Measurements from ENCODE around the gene EMC6.

EMC6 gene

DNA sequence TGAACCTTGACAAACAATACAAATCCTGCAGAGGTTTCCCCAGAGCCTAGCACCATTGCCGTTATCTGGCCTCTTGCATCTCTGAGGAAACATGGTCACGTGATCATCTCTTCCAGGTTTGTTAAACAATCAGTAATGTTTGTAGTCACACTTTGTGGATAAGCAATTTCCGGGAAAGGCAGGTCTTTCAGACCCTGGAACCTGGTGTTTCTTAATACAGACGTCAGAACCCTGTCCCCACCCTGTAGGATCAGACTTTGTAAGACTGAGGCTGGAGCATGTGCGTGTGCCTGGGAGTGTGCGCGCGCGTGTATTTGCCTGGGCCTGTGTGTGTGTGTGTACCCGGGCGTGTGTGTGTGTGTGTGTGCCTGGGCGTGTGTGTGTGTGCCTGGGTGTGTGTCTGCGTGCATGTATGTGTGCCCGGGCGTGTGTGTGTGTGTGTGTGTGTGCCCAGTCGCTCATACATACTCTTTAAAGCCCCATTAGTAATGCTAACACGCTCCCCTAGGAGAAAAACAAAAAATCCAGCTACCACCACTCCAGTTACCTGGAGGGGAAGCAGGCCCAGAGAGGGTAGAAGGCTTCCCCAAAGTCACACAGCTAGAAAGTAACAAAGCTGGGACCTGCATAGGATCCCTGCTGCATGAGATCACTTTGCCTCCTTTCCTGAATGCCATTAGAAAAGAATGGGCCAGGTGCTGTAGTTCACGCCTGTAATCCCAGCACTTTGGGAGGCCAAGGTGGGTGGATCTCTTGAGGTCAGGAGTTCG lies 26.7 kb upstream of the EMC6 start:
- H3K4me3 ChIP-seq (ENCODE audit: low read length): no peak overlapping the region
- no peak for DNase-seq (ENCODE audit: low read depth)
- TF ChIP-seq, protein P1, sequence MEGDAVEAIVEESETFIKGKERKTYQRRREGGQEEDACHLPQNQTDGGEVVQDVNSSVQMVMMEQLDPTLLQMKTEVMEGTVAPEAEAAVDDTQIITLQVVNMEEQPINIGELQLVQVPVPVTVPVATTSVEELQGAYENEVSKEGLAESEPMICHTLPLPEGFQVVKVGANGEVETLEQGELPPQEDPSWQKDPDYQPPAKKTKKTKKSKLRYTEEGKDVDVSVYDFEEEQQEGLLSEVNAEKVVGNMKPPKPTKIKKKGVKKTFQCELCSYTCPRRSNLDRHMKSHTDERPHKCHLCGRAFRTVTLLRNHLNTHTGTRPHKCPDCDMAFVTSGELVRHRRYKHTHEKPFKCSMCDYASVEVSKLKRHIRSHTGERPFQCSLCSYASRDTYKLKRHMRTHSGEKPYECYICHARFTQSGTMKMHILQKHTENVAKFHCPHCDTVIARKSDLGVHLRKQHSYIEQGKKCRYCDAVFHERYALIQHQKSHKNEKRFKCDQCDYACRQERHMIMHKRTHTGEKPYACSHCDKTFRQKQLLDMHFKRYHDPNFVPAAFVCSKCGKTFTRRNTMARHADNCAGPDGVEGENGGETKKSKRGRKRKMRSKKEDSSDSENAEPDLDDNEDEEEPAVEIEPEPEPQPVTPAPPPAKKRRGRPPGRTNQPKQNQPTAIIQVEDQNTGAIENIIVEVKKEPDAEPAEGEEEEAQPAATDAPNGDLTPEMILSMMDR (IDR thresholded peaks at IDR 0.05; ENCODE audit: insufficient read depth, low read depth, low read length, missing control alignments): no peak

DNA sequence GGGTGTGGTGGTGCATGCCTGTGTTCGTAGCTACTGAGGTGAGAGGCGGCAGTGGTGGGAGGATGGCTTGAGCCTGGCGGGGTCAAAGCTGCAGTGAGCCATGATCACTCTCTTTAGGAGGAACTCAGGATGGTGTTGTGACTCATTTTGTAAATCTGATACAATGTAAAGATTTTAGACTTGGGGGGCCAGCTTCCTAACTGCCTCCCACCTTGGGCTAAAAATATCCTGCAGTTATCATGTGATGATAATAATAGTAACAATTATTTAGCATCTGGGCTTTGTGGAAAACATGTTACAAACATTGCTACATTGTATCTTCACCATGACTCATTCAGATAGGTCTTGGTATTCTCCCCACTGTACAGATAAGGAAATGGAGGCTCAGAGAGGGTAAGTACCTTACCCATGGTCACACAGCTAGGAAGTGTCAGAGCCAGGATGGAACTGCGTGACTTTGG lies 24.7 kb upstream of the EMC6 start:
- DNase-seq (ENCODE audit: low read depth): no peak
- no peak overlapping the region for H3K4me3 ChIP-seq (ENCODE audit: low read length)
- TF ChIP-seq, protein P1 (IDR thresholded peaks at IDR 0.05; ENCODE audit: insufficient read depth, low read depth, low read length, missing control alignments): no peak

DNA sequence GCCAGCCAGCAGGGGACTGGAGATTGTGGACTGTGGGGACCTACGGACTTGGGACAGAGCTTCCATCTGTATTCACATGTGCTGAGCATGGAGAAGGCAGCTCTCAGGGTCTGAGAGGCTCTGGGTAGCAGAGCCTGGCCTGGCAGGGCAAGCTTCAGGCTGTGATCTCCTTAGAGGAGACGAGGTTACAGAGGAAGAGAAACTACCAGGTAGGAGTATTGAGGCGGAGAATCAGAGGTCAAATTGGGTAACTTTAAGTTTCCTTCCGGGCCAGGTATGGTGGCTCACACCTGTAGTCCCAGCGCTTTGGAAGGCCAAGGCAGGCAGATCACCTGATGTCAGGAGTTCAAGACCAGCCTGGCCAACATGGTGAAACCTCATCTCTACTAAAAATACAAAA lies 23.3 kb upstream of the EMC6 start:
- DNase-seq (ENCODE audit: low read depth): no peak
- no peak overlapping the region for H3K4me3 ChIP-seq (ENCODE audit: low read length)
- TF ChIP-seq, protein P1 (IDR thresholded peaks at IDR 0.05; ENCODE audit: insufficient read depth, low read depth, low read length, missing control alignments): no peak

DNA sequence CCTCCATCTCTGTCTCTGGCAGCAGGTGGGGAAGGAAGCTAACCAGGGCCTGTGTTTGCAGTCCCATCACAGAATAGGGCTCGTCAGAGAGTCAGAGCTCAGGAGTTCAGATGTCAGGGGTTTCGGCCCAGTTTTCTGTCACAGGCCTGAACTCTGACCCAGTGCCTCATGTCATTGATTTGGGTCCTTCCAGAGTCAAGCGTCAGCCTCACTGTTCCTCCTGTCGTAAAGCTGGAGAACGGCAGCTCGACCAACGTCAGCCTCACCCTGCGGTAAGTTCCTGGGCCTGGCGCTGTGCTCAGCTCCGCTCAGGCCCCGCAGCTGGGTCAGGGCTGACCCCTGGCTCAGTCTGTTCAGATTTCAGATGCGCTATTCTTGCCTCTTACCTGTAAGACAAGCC lies 21.4 kb upstream of the EMC6 start:
- DNase-seq (ENCODE audit: low read depth): no peak
- TF ChIP-seq, protein P1 (IDR thresholded peaks at IDR 0.05; ENCODE audit: insufficient read depth, low read depth, low read length, missing control alignments): no peak
- H3K4me3 ChIP-seq (ENCODE audit: low read length): no peak overlapping the region

DNA sequence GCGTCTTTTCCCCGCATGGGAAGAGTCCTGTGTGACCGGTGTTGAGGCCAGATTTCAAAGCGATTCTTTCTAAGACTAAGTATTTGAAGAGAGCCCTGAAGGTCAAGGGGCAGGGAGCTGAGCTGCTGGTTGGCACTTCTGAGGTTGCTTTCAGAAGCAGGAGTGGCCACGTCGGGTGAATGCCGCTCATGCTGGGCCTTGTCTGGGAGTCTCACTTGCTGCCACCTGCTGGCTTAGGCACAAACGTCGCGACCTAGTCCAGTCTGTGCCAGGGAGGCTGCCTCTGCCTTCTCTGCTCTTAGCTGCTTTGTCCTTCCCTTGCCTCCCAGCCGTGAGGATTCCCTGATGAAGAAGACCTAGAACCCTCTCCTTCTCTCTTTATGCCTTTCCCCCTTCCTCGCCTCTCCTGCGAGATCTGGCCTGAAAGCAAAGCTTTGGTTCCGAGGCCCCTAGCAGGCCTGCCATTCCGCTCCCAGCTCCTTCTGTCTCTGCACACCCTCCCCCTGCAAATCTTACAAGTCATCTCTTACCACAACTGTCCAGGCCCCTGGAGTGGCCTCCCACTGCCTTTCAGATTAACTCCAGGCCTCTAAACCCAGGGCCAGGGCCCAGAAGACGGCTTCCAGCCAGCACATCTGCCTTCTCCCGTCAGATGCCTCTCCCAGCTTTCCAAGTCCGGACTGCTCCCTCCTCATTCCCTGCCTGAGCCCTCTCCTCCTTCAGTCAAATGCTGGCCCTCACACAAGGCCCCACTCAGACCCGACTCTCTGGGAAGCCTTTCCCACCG lies 20.6 kb upstream of the EMC6 start:
- no peak overlapping the region for H3K4me3 ChIP-seq (ENCODE audit: low read length)
- TF ChIP-seq, protein P1 (IDR thresholded peaks at IDR 0.05; ENCODE audit: insufficient read depth, low read depth, low read length, missing control alignments): peak; percentile 72
- peak; percentile 77 for DNase-seq (ENCODE audit: low read depth)

DNA sequence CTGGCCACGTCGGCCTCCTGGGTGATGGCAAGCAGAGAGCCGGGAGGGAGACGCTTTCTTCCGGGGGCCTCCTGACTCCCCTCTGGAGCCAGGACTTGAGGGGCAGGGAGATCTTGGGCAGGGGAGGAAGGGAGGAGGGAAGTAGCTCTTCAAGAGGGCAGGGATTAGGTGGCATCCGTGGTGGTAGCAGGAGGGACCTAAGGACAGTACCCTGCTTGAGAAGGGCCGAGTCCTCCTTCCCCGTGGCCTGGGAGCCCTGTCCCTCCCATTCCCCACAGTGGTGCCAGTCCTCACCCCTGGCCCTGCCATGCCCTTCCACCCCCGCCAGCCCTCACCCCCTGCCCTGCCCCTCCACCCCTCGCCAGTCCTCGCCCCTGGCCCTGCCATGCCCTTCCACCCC lies 12.8 kb upstream of the EMC6 start:
- TF ChIP-seq, protein P1 (IDR thresholded peaks at IDR 0.05; ENCODE audit: insufficient read depth, low read depth, low read length, missing control alignments): no peak
- no peak overlapping the region for H3K4me3 ChIP-seq (ENCODE audit: low read length)
- DNase-seq (ENCODE audit: low read depth): no peak
